Osteoblast (primary cell): Measurements from ENCODE around the gene AP4E1. TPM values are rescaled to one million over a fixed set of nuclear protein-coding genes. Genes with fewer than 3 reads are reported as not detected.

Experiments
- DNase-seq: peaks from one replicate; pipeline ENCODE4 v3.0.0; 2011; ENCODE audit warnings: low spot score, mixed read lengths; ENCODE audit not compliant: insufficient read length; ENCODE audit errors: missing footprints
- H2AFZ ChIP-seq: 2 replicates; pipeline ENCODE4 v1.6.0; 2011; ENCODE audit warnings: mild to moderate bottlenecking, low read length
- H3K27ac ChIP-seq: 2 replicates; pipeline ENCODE4 v1.5.1; 2011; ENCODE audit warnings: mild to moderate bottlenecking, low read depth, low read length, moderate library complexity
- H3K27me3 ChIP-seq: 2 replicates; pipeline ENCODE4 v1.6.0; 2012; ENCODE audit warnings: mild to moderate bottlenecking, control low read depth, inconsistent platforms, low read length, moderate library complexity; ENCODE audit not compliant: insufficient read depth
- H3K36me3 ChIP-seq: 2 replicates; pipeline ENCODE4 v1.5.1; 2011; ENCODE audit warnings: mild to moderate bottlenecking, low read length, control low read depth, moderate library complexity; ENCODE audit not compliant: insufficient read depth
- H3K4me1 ChIP-seq: 2 replicates; pipeline ENCODE4 v1.5.1; 2011; ENCODE audit warnings: mild to moderate bottlenecking, low read length, control low read depth, moderate library complexity; ENCODE audit not compliant: insufficient read depth
- H3K4me2 ChIP-seq: 2 replicates; pipeline ENCODE4 v1.6.0; 2011; ENCODE audit warnings: mild to moderate bottlenecking, low read length; ENCODE audit not compliant: insufficient read depth
- H3K4me3 ChIP-seq: fragments of 200-600 bp; sonication (generic); 3 replicates; pipeline ENCODE4 v1.5.1; 2012; ENCODE audit warnings: mild to moderate bottlenecking, low read length, inconsistent platforms; ENCODE audit not compliant: insufficient read depth
- H3K79me2 ChIP-seq: 2 replicates; pipeline ENCODE4 v1.6.0; 2012; ENCODE audit warnings: mild to moderate bottlenecking, low read length, control low read depth, inconsistent platforms; ENCODE audit not compliant: insufficient read depth
- H3K9me3 ChIP-seq: 2 replicates; pipeline ENCODE4 v1.5.1; 2011; ENCODE audit warnings: low read depth, low read length, control low read depth
- H4K20me1 ChIP-seq: 2 replicates; pipeline ENCODE4 v1.6.0; 2012; ENCODE audit warnings: mild to moderate bottlenecking, low read length, control low read depth; ENCODE audit not compliant: insufficient read depth
- CTCF ChIP-seq: IDR thresholded peaks from 2 replicates; pipeline ENCODE4 v1.5.1; 2011; ENCODE audit warnings: mild to moderate bottlenecking, low read depth, low read length, moderate library complexity; ENCODE audit errors: extremely low read depth
- total RNA-seq: library from RNA; depleted of rRNA; stranded (reverse); fragments of >200 nt; gene quantifications from 2 replicates; pipeline ENCODE4 v1.2.3, GENCODE V29; 2012

Gene AP4E1
- total RNA-seq, 1 donor, result 19.2 TPM

- Histone ChIP-seq H3K27ac (peak overlapping the region; percentile 72), H3K36me3 (no peaks in the 10 kb centered on the region), H3K79me2 (no peaks in the 10 kb centered on the region), H4K20me1 (no peaks in the 10 kb centered on the region), H3K4me2 (peak overlapping the region; percentile 95), H3K4me3 (peak overlapping the region; percentile 72), H3K4me1 (peaks cover 23% of the 10 kb centered on the region), H3K27me3 (peaks cover 14% of the 10 kb centered on the region), H3K9me3 (no peaks in the 10 kb centered on the region), H2AFZ (peak overlapping the region; percentile 96)
- peak; percentile 59 for DNase-seq
- TF ChIP-seq CTCF, result no peak
Measured at GRCh38 chr15:50876260-50876988, 32.1 kb upstream of the AP4E1 start.

GRCh38 chr15:50876989-50877360 lies 31.5 kb upstream of the AP4E1 start:
- Histone ChIP-seq H3K9me3 (no peaks in the 10 kb centered on the region), H3K4me2 (peak overlapping the region; percentile 95), H3K27ac (peak overlapping the region; percentile 72), H3K4me3 (peak overlapping the region; percentile 72), H3K36me3 (no peaks in the 10 kb centered on the region), H4K20me1 (no peaks in the 10 kb centered on the region), H3K27me3 (peaks cover 14% of the 10 kb centered on the region), H3K79me2 (no peaks in the 10 kb centered on the region), H3K4me1 (peaks cover 25% of the 10 kb centered on the region), H2AFZ (peak overlapping the region; percentile 96)
- TF ChIP-seq CTCF, result peak; percentile 99
- DNase-seq, result peak; percentile 62

- peaks cover 30% of the 10 kb centered on the region for H3K4me1 ChIP-seq
- H3K4me2 ChIP-seq, result no peak overlapping the region
- H3K36me3 ChIP-seq, result no peaks in the 10 kb centered on the region
- TF ChIP-seq CTCF, result no peak
- no peak overlapping the region for H3K27ac ChIP-seq
- DNase-seq, result no peak
- H3K4me3 ChIP-seq, result no peak overlapping the region
- H3K27me3 ChIP-seq, result no peaks in the 10 kb centered on the region
- peak overlapping the region; percentile 5 for H2AFZ ChIP-seq
- no peaks in the 10 kb centered on the region for H3K9me3 ChIP-seq
- H4K20me1 ChIP-seq, result no peaks in the 10 kb centered on the region
- H3K79me2 ChIP-seq, result no peaks in the 10 kb centered on the region
Measured at GRCh38 chr15:50879016-50879617, 29.4 kb upstream of the AP4E1 start.

- Histone ChIP-seq H2AFZ (peak overlapping the region; percentile 69), H3K36me3 (no peaks in the 10 kb centered on the region), H4K20me1 (no peaks in the 10 kb centered on the region), H3K79me2 (no peaks in the 10 kb centered on the region), H3K9me3 (no peaks in the 10 kb centered on the region), H3K27ac (peak overlapping the region; percentile 85), H3K27me3 (no peaks in the 10 kb centered on the region), H3K4me1 (peaks cover 40% of the 10 kb centered on the region), H3K4me3 (no peak overlapping the region), H3K4me2 (peak overlapping the region; percentile 48)
- TF ChIP-seq CTCF, result no peak
- DNase-seq, result no peak
Measured at GRCh38 chr15:50880206-50880605, 28.3 kb upstream of the AP4E1 start.
